NCI-H526 (cell line): ENCODE data around the gene ZC3H18.
A peak's percentile ranks its signal among the peaks of the same experiment; 100 is the strongest.

ENCODE experiments used
- DNase-seq, 2 experiments: peaks; one replicate each; lab custom pipeline; 2025; lab: John Stamatoyannopoulos, UW

Gene ZC3H18

DNA sequence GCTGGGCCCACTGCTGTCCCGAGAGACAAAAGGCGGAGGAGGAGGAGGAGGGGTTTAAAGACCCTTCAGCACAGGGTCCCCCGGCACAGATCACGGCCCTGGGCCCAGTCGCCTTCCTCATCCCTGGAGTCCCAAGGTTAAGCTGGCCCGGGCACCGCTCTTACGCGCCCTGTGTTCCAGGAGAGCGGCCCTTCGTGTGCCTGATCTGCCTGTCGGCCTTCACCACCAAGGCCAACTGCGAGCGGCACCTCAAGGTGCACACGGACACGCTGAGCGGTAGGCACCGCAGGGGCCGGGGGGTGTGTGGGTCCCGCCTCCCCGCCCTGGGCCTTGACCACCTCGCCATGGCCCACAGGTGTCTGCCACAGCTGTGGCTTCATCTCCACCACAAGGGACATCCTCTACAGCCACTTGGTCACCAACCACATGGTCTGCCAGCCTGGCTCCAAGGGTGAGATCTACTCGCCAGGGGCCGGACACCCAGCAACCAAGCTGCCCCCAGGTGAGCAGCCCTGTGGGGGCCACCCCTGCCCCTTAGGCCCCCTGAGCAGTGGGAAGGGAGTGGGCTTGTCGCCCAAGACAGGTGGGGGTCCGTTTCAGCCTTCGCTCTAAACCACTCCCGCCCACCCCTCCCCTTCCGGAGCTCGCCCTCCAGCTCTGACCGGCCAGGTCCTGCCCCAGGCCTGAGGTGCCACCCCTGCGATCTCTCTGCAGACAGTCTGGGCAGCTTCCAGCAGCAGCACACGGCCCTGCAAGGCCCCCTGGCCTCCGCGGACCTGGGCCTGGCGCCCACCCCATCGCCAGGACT is 37.6 kb upstream of the ZC3H18 start:
- no peak for DNase-seq

DNA sequence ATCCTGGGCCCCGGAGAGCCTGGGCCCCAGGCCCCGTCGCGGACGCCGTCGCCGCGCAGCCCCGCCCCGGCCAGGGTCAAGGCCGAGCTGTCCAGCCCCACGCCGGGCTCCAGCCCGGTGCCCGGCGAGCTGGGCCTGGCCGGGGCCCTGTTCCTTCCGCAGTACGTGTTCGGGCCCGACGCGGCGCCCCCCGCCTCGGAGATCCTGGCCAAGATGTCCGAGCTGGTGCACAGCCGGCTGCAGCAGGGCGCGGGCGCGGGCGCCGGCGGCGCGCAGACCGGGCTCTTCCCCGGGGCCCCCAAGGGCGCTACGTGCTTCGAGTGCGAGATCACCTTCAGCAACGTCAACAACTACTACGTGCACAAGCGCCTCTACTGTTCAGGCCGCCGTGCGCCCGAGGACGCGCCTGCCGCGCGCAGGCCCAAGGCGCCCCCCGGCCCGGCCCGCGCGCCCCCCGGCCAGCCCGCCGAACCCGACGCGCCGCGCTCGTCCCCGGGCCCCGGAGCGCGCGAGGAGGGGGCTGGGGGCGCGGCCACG is 36.8 kb upstream of the ZC3H18 start:
- no peak for DNase-seq

DNA sequence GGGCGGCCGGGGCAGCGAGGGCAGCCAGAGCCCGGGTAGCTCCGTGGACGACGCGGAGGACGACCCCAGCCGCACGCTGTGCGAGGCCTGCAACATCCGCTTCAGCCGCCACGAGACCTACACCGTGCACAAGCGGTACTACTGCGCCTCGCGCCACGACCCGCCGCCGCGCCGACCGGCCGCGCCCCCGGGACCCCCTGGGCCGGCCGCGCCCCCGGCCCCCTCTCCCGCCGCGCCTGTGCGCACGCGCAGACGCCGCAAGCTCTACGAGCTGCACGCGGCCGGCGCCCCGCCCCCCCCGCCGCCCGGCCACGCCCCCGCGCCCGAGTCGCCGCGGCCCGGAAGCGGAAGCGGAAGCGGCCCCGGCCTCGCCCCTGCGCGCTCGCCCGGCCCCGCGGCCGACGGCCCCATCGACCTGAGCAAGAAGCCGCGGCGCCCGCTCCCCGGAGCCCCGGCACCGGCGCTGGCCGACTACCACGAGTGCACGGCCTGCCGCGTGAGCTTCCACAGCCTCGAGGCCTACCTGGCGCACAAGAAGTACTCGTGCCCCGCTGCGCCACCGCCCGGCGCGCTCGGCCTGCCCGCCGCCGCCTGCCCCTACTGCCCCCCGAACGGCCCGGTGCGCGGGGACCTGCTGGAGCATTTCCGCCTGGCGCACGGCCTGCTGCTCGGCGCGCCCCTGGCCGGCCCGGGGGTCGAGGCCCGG is 36.1 kb upstream of the ZC3H18 start:
- DNase-seq: peak in 1 of 2 experiments; percentile 77

DNA sequence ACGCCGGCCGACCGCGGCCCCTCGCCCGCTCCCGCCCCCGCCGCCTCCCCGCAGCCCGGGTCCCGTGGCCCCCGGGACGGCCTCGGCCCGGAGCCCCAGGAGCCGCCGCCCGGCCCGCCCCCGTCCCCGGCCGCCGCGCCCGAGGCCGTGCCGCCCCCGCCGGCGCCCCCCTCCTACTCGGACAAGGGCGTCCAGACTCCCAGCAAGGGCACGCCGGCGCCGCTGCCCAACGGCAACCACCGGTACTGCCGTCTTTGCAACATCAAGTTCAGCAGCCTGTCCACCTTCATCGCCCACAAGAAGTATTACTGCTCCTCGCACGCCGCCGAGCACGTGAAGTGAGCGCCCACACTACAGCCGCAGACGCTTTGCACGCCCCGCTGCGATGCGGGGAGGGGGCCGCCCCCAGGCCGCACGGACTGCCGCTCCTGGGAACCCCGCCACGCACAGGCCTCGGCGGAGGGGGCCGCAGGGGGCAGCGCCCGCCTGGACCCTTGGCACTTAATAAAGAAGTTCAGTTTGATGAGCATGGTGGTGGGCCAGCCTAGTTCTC is 35.5 kb upstream of the ZC3H18 start:
- peak in 1 of 2 experiments; percentile 39 for DNase-seq

DNA sequence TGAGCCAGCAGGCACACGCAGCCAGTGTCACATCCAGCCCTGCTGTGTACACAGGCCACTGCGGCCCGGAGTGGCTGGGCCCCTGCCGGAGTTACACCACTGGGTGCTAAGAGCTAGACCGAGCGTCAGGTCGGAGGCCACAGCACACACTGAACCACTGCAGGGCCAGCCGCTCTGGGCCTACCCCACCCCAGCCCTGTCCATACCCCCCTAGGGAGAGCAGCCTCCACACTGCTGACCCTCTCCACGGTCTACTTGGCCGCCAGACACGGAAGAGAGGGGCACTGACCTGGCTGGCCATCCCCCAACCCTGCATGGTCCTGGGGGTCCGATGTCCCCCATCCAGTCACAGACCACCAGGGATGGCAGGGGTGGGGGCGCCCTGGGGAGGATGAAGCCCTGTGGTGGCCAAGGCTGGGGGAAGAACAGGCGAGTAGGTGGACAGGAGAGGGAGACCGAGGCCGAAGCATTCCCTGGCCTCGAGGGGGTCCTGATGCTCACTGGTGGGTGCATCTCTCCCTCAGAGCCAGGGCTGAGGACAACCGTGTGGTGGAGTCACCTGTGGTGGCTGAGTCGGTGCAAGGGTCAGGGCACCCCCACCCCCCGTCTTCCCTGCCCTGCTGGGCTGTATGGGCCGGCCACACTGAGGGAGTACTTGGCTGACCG is 34.9 kb upstream of the ZC3H18 start:
- DNase-seq: no peak

DNA sequence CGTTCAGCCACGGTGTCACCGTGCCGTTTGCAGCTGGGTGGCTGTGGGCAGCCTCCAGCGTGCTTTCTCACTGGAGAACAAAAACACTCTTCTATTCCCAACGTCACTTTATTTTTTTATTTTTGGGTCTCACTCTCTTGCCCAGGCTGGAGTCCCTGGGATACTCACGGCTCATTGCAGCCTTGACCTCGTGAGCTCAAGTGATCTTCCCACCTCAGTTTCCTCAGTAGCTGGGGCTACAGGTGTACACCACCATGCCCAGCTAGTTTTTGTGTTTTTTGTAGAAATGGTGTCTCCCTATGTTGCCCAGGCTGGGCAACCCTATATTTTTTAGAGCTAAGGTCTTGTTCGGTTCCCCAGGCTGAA is 34.4 kb upstream of the ZC3H18 start:
- no peak for DNase-seq

DNA sequence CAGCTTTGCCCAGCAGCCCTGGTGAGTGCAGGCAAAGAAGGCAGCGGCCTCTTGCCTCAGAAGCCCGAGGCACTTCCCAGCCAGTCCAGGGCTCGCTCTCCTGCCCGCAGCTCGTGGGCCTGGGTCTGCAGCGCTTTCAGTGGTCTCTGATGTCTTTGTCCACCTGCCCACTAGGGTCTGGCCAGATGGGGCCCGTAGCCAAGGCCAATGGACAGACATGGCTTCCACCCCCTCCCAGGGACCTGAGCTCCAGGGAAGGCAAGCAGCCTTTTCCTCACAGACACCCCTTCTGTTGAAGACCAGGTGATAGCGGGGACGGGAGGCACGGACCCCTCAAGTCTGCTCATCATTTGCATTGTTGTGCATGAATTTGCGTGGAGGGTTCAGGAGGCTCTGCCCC is 33.7 kb upstream of the ZC3H18 start:
- no peak for DNase-seq

DNA sequence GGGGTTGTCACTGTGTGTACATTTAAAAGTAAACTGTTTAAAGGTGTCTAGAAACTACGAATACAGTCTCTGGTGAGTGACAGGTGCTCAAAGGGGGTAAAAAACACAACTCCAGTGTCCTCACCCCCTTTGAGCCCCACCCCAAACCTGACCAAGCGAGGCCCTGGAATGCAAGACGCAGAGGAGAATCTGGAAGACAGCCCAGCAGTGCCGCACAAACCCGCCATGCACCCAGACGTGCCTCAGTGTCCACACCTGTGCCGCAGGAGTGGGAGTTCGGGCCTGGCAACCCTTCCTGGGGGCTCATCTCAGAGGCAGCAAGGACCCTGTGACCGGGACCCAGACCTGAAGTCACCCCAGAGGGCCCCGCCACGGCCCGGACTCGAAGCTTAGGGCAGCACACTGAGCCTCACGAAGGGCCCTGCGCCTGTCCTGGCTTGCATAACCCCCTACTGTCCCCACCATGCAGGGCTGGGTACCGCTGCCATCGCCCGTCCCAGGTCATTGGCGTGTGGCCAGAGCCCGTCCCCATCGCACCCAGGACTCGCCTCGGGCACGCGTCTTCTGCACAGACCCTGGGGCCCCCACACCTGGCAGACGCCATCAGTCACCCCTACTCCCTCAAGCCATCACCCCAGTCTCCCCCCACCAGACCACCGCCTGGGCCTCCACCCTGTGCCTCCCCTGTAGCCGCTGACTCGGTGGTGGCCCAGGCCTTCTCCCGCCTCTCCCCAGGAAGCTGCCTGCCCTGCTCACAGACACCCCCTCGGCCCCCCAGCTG is 33.0 kb upstream of the ZC3H18 start:
- no peak for DNase-seq

DNA sequence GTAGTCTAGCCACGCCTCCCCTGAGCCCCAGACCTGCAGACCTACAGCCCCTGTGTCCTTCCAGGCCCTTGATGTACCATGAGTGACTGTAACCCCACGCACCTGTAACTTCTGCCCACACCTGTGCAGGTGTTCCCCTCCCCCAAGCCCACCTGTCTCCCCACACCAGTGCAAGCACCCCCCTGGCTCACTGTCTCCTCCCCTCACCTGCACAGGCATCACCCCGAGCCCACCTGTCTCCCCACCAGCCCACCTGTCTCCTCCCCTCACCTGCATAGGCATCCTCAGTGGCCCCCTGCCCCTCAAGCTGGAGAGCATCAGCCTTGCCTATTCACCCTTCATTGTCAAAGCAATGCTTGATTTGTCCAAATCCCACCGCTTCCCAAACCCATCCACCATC is 32.3 kb upstream of the ZC3H18 start:
- no peak for DNase-seq

DNA sequence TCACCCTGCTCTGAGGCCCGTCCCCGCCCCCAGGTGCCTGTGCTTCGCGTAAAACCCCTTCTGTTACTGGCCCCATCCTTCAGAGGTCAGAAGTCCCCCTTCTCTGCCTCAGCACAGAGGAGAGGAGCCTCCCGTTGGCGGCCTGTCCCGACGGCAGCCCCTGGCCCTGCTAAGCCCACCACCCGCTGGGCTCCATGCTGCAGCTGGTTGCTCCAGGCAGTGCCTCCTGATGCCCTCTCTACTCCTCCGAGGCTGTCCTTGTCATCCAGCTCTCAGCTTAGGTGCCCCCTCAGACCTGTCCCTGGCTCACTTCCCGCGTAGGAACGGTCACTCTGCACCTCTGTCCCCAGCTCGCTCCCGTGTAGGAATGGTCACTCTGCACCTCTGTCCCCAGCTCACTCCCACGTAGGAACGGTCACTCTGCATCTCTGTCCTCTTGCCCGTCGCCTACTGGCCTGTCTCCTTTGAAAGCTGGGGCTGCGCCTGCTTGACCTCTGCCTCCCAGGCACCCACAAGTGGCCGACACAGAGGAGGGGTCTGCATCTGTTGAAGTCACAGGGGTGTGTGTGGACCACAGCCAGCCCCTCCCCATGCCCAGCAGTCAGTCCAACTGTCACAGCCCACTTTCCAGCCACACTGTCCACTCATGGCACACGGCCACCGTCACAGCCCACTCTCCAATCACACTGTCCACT is 31.7 kb upstream of the ZC3H18 start:
- DNase-seq: no peak

DNA sequence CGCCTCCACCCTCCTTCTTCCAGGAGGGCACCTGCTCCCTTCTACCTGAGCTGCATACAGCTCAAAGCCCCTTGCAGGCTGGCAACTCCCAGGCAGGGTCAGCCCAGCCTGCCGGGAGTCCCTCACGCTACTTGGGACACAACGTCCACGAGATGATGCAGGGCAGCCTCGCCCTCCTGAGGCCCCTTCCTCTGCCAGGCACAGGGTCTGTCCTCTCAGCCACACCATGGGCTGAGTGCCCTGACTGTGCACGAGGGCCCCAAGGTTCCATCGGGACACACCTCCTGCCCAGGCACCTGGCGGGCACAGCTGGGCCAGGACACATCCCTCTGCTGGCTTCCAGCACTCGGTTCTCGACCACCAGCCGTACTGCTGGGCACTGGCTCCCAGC is 30.9 kb upstream of the ZC3H18 start:
- no peak for DNase-seq

DNA sequence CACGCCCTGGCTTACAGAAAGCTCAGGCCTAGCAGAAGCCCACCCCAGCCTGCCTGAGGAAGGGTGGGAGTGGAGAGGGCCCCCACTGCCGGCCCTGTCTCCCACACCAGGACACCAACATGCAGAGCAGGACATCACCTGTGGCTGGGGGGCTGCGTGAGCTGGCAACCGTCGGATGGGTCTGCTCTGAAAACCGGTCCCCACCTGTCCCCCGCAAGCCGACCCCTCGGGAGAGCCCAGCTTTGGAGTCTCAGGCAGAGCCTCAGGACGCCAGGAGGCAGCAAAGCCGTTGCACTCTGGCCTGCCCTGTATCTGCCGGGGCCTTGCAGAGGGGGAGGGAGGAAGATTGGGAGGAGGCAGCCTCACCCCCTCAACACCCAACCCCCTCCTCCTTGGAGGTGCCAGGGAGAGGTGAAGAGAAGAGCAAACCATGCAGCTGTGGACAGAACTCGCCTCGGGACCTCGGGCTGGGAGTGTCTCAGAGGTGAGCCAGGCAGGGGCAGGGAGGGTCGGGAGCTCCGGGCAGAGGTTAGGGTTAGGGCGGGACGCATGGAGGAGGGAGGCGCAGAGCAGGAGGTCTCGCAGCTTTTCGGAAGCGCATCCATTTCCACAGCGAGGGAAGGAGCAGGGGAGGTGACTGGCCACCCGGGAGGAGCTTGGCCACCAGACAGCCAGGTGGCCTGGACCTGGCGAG is 30.4 kb upstream of the ZC3H18 start:
- no peak for DNase-seq

DNA sequence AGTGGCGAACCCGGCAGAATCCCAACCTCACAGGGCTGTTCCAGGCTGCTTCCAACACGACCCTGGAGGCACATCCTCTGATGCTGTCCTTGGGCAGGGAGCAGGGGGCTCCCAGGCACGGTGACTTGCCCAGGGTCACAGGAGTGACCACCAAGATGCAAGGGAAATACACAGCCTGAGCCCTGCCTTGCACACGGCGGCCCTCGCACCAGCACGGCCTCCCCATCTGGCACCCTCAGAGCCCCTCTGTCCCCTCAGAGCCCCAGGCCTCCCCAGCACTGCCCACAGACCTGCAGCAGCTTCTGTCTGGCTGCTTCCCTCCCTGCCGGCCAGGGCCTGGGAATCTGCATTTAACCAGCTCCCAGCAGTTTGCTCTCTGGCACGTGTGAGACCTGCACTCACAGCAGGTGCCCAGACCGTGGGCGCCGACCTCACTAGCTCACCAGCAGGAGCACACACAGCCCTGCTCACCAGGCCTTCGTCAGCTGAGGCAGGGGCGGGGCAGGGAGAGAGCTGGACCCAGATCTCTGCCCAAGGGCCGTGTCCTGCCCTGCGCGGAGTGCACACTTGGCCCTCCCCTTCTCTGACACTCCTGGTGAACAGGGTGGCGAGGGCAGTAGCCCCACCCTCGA is 29.7 kb upstream of the ZC3H18 start:
- DNase-seq: peak; percentile 32 to 70

DNA sequence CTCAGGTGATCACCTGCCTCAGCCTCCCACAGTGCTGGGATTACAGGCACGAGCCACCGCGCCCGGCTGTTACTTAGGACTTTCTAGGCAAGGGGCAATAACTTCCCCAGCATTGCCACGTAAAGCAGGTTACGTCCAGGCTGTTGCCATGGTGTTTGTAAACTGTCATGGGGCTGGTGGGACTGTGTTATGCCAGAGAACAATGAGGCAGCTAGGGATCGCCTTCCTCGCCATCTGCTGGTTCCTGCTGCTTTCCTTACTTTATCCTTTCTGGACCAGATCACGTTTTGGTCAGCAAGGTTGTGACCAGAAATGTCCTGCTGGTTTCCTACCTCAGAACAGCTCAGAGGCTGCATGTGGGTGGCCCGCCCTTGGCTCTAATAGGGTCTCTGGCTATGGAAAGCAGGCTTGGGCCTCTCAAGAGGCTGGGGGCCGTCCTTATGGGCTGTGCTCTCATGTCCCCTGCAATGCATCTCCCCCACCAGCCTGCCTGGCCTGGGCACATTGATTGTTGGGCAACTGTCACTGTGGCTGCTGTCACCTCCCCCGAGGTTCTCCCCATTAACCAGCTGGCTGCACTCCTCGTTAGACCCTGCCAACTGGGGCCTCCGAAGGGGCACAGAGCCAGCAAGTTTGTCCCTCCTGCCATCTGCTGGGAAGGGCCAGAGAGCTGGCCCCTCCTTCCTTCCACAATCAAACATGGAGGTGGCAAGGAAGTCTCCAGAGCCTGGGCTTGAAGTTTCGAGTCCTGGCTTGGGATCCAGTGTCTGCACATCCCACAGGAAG is 28.2 kb upstream of the ZC3H18 start:
- DNase-seq: peak in 1 of 2 experiments; percentile 41

DNA sequence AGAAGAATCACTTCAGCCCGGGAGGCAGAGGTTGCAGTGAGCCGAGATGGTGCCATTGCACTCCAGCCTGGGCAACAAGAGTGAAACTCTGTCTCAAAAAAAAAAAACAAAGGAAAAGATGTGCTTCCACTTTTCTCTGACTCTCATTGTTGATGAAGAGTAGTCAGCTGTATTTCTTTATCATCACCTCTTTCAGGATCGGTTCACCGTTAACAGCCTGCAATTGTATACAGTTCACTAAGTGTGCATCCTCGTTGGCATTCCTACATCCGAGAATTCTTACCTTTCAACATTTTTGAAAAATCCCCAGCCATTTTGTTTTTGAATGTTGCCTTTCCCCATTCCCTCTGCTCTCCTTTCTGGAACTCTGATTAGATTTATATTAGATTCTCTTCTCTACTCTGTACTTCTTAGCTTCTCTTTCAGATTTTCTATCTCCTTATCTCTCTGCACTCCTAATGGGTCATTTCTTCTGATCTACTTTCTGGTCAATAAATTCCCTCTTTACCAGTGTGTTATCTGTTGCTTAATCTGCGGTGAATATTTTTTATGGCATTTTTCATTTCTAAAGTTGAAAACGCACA is 26.9 kb upstream of the ZC3H18 start:
- DNase-seq: no peak

DNA sequence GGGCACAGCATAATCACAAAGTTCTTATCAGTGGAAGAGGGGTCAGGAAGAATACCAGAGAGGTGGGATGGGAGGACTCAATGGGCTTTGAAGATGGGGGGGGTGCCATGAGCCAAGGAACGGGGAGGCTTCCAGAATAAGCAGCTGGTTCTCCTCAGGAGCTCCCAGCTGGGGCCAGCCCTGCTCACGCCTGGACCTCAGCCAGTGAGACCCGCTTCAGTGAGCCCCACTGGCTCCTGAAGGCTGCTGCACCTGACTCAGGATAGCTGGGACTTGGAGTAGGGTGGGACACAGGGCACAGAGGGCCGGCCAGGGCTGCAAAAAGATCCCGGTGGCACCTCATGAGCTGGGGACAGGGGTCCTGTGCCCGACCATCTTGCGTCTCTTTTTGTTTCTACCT is 24.4 kb upstream of the ZC3H18 start:
- DNase-seq: no peak

DNA sequence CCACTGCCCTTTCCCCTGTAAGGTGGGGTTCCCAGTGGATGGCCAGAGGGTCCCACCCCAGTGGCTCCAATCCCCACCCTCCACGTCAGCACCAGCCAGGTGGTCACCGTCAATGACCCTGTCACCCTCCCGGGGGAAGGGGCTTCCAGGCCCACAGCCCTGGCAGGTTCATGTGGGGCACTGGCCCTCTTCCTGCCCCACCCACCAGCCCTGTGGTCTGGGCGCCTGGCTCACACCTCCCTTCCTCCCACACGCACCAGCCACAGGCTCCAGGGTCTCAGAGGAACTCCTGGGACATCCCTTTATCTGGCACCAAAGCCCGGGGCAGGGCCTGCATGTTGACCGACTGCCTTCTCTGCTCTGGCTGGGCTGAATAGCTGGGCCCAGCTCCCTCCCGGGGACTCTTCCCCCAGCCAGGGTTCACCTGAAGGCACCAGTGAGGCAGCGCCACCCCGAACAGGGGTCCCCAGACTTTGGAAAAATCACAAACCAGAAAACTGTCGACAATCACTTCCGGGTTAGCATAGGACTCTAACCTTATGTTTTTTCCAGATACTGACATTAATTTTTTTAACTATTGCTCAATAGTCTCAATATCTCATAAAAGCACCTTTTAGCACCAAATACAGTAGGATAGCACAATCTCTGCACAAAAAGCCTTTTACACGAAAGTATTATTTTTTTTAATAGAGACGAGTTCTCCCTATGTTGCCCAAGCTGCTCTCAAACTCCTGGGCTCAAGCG is 21.9 kb upstream of the ZC3H18 start:
- no peak for DNase-seq

DNA sequence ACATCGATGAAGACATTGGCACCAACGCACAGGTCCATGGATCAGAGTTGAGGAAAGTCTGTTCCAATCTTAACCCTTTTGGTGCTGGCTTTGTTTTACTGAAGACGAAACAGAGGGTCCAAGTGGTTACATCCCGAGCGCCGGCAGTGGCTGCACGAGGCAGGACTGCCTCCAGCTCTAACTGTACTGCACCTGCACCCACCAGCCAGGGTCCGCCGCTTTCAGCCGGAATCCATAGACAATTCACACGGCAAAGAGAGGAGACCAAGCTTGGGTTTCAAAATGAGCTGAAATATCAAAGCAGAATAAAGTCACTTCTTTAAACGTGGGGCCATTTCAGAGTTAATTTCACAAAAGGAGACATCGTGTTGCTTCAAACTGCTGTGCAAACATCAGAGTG is 21.2 kb upstream of the ZC3H18 start:
- DNase-seq: no peak
